OCI-LY1 (cell line): ENCODE data around the gene KIF20A.

ENCODE experiments used
- H2AFZ ChIP-seq: fragments of 200-600 bp; sonication (generic), shearing (Covaris generic); 2 replicates; pipeline ENCODE4 v1.6.0; 2014; ENCODE audit warnings: antibody characterized with exemption, mild to moderate bottlenecking, low read length
- H3F3A ChIP-seq: fragments of 200-600 bp; sonication (generic), shearing (Covaris generic); 2 replicates; pipeline ENCODE4 v1.6.0; 2014; ENCODE audit warnings: mild to moderate bottlenecking, antibody characterized with exemption, low read length, moderate library complexity; ENCODE audit not compliant: insufficient read depth
- H3K27ac ChIP-seq: fragments of 200-600 bp; sonication (generic); 2 replicates; pipeline ENCODE4 v1.5.1; 2014; ENCODE audit warnings: low read length, mixed run types, mild to moderate bottlenecking, low read depth; ENCODE audit not compliant: poor library complexity, severe bottlenecking
- H3K27me3 ChIP-seq: fragments of 200-600 bp; sonication (generic); 2 replicates; pipeline ENCODE4 v1.6.0; 2014; ENCODE audit warnings: antibody characterized with exemption, mild to moderate bottlenecking, low read length, moderate library complexity; ENCODE audit not compliant: insufficient read depth
- H3K36me3 ChIP-seq: fragments of 200-600 bp; sonication (generic); 2 replicates; pipeline ENCODE4 v1.6.1; 2014; ENCODE audit warnings: mild to moderate bottlenecking, antibody characterized with exemption, low read length, moderate library complexity, mixed read lengths; ENCODE audit not compliant: insufficient read depth
- H3K4me1 ChIP-seq: fragments of 200-600 bp; sonication (generic); 2 replicates; pipeline ENCODE4 v1.5.1; 2014; ENCODE audit warnings: mild to moderate bottlenecking, low read length, moderate library complexity; ENCODE audit not compliant: insufficient read depth, severe bottlenecking
- H3K4me2 ChIP-seq: fragments of 200-600 bp; sonication (generic), shearing (Covaris generic); 2 replicates; pipeline ENCODE4 v1.6.1; 2014; ENCODE audit warnings: low read length
- H3K4me3 ChIP-seq: fragments of 200-600 bp; sonication (generic); 2 replicates; pipeline ENCODE4 v1.5.1; 2014; ENCODE audit warnings: low read length, low read depth, mild to moderate bottlenecking, mixed read lengths; ENCODE audit not compliant: poor library complexity, severe bottlenecking
- H3K79me2 ChIP-seq: fragments of 200-600 bp; shearing (Covaris generic); 2 replicates; pipeline ENCODE4 v1.6.1; 2016; ENCODE audit warnings: mixed run types, low read length, mixed read lengths; ENCODE audit not compliant: insufficient read depth
- H3K9ac ChIP-seq: fragments of 200-600 bp; sonication (generic), shearing (Covaris generic); 2 replicates; pipeline ENCODE4 v1.6.1; 2014; ENCODE audit warnings: mild to moderate bottlenecking, low read length, mixed read lengths
- H3K9me2 ChIP-seq: fragments of 200-600 bp; sonication (generic), shearing (Covaris generic); 2 replicates; pipeline ENCODE4 v1.6.1; 2014; ENCODE audit warnings: low read depth, mild to moderate bottlenecking, low read length, mixed read lengths
- H3K9me3 ChIP-seq: fragments of 200-600 bp; shearing (Covaris generic); 2 replicates; pipeline ENCODE4 v1.6.1; 2014; ENCODE audit warnings: low read length, mixed read lengths
- H4K20me1 ChIP-seq: fragments of 200-600 bp; sonication (generic), shearing (Covaris generic); 2 replicates; pipeline ENCODE4 v1.6.0; 2016; ENCODE audit warnings: mild to moderate bottlenecking, low read length; ENCODE audit not compliant: insufficient read depth
- EZH2 ChIP-seq: fragments of 200-600 bp; sonication (generic), shearing (Covaris generic); IDR thresholded peaks from 2 replicates; pipeline ENCODE4 v1.8.0; 2017; ENCODE audit warnings: borderline replicate concordance, mixed run types, mild to moderate bottlenecking, antibody characterized with exemption, low read length, moderate library complexity, mixed read lengths
- TF ChIP-seq, protein P1 (sequence below): fragments of 200-600 bp; sonication (generic), shearing (Covaris generic); IDR thresholded peaks from 2 replicates; pipeline ENCODE4 v1.5.1; 2017; ENCODE audit warnings: mild to moderate bottlenecking, antibody characterized with exemption, low read length, moderate library complexity, mixed read lengths

Gene KIF20A

DNA sequence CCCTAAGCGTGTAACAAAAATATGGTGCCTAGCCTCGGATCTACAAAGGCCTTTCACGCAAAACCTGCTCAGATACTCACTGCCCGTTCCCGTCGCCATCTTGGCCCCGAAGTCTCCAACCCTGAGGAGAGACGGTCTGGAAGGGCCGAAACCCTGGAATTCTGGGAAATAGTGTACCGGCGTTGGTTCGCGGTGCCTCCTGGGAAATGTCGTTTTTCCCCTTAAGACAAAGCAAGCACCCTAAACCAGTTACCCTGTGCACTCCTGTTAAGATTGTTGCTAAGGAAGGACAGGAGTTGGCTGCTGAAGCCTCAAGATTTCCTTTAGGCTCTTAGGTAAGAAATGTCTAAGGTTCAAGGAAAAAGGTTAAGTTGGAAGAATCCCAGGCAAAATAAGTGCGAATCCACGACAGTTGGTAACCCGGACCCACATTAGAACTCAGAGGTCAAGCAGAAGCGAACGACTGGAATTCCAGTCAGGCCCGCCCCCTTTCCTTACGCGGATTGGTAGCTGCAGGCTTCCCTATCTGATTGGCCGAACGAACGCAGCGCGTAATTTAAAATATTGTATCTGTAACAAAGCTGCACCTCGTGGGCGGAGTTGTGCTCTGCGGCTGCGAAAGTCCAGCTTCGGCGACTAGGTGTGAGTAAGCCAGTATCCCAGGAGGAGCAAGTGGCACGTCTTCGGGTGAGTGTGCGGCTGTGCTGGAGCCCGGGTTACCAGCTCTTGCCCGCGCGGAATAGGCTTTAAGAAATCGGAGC is at the start of gene KIF20A, which contains the start of gene BRD8:
Gene KIF20A (plus strand): TSS at position 597 of the 761 bp plus-strand sequence. CDS start 569 bp downstream, outside the sequence.
Gene BRD8 (minus strand): TSS at position 115 of the 761 bp plus-strand sequence. CDS start 16 bp downstream, at position 99.
- Histone ChIP-seq H3F3A (no peaks in the 10 kb centered on the region), H3K4me3 (peak within 1 kb of the TSS; percentile 90), H3K27ac (peak within 1 kb of the TSS; percentile 83), H3K9ac (peak within 1 kb of the TSS; percentile 90), H3K36me3 (peaks cover 57% of the 10 kb centered on the region), H3K9me3 (no peaks in the 10 kb centered on the region), H3K79me2 (peaks cover 19% of the 10 kb centered on the region), H3K4me1 (peaks cover 21% of the 10 kb centered on the region), H3K27me3 (no peaks in the 10 kb centered on the region), H2AFZ (peak within 1 kb of the TSS; percentile 48; the same call in 1 of the 2 replicates), H4K20me1 (no peaks in the 10 kb centered on the region), H3K4me2 (peak within 1 kb of the TSS; percentile 90), H3K9me2 (no peaks in the 10 kb centered on the region)
- TF ChIP-seq, protein P1, sequence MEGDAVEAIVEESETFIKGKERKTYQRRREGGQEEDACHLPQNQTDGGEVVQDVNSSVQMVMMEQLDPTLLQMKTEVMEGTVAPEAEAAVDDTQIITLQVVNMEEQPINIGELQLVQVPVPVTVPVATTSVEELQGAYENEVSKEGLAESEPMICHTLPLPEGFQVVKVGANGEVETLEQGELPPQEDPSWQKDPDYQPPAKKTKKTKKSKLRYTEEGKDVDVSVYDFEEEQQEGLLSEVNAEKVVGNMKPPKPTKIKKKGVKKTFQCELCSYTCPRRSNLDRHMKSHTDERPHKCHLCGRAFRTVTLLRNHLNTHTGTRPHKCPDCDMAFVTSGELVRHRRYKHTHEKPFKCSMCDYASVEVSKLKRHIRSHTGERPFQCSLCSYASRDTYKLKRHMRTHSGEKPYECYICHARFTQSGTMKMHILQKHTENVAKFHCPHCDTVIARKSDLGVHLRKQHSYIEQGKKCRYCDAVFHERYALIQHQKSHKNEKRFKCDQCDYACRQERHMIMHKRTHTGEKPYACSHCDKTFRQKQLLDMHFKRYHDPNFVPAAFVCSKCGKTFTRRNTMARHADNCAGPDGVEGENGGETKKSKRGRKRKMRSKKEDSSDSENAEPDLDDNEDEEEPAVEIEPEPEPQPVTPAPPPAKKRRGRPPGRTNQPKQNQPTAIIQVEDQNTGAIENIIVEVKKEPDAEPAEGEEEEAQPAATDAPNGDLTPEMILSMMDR, result no peak
- no peak for TF ChIP-seq EZH2

DNA sequence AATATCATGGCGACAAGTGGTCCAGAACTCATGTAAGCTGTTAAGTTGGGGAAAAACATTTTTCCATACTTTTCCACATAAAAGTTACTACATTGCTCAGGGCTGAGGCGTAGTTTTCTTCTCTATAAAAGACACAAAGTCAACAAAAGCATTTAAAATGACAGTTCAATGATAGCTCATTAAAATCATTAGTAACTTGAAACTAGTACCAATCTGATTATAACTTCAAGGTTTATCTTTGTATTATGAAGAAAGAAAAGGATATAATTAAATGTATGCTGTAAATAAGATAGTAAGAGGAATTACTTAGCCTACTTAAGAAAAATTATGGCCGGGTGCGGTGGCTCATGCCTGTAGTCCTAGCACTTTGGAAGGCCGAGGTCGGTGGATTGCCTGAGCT is 49.6 kb upstream of the KIF20A start:
- no peak overlapping the region for H3K4me3 ChIP-seq
- H3K27me3 ChIP-seq, result no peaks in the 10 kb centered on the region
- H3K4me2 ChIP-seq, result no peak overlapping the region
- no peaks in the 10 kb centered on the region for H3K79me2 ChIP-seq
- H3K36me3 ChIP-seq, result no peaks in the 10 kb centered on the region
- no peak overlapping the region for H3K9ac ChIP-seq
- no peak overlapping the region for H3K27ac ChIP-seq
- H3K9me3 ChIP-seq, result no peaks in the 10 kb centered on the region
- H3K4me1 ChIP-seq, result peaks cover 9% of the 10 kb centered on the region
- no peak for TF ChIP-seq EZH2
- TF ChIP-seq, protein P1, result no peak
- H3K9me2 ChIP-seq, result no peaks in the 10 kb centered on the region
- H3F3A ChIP-seq, result no peaks in the 10 kb centered on the region
- no peaks in the 10 kb centered on the region for H4K20me1 ChIP-seq
- H2AFZ ChIP-seq, result no peak overlapping the region

DNA sequence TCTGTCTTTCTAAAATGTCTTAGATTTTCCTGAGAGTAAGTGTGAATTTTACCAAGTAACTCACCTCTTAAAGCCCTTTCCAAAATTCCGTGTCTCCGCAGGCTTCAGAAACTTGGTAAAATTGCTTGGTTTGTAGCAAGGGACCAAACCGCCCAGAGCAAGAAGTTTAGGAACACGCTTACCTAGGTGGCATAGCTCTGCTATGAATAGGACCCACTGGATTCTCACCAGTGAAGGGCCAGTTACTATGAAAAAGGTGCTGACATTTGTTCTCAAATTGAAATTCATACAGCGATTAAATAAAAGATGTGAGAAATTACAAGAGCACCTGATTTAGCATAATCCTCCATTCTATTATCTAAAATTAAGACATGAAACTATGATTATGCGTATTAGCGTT is 46.4 kb upstream of the KIF20A start:
- no peaks in the 10 kb centered on the region for H3K79me2 ChIP-seq
- peak overlapping the region; percentile 51 for H3K4me3 ChIP-seq
- no peak overlapping the region for H3K9ac ChIP-seq

More for the DNA sequence above, 46.4 kb upstream of the KIF20A start:
- H3K27me3 ChIP-seq, result no peaks in the 10 kb centered on the region
- H3K4me2 ChIP-seq, result peak overlapping the region; percentile 75
- no peaks in the 10 kb centered on the region for H4K20me1 ChIP-seq
- no peak overlapping the region for H2AFZ ChIP-seq
- H3K9me3 ChIP-seq, result no peaks in the 10 kb centered on the region
- no peaks in the 10 kb centered on the region for H3K9me2 ChIP-seq
- TF ChIP-seq EZH2, result no peak
- TF ChIP-seq, protein P1, result no peak
- no peak overlapping the region for H3K27ac ChIP-seq
- no peaks in the 10 kb centered on the region for H3K36me3 ChIP-seq
- no peaks in the 10 kb centered on the region for H3F3A ChIP-seq
- peaks cover 9% of the 10 kb centered on the region for H3K4me1 ChIP-seq
